ENCODE results near the gene STXBP1.

Gene STXBP1

GRCh38 chr9:127611899-127612790, at the start of gene STXBP1:
TSS of gene STXBP1 (plus strand) at chr9:127612277. CDS start at chr9:127612404, 127 bp downstream.
- peak; percentile 82 to 84 for DNase-seq (ENCODE audit: low read depth in 2 of 2)

- no peak for DNase-seq (ENCODE audit: low read depth in 2 of 2)
Observed at GRCh38 chr9:127562279-127562796, 49.7 kb upstream of the STXBP1 start.

- DNase-seq (ENCODE audit: low read depth in 2 of 2) = no peak
Observed at GRCh38 chr9:127562841-127563401, 49.2 kb upstream of the STXBP1 start.

DNA sequence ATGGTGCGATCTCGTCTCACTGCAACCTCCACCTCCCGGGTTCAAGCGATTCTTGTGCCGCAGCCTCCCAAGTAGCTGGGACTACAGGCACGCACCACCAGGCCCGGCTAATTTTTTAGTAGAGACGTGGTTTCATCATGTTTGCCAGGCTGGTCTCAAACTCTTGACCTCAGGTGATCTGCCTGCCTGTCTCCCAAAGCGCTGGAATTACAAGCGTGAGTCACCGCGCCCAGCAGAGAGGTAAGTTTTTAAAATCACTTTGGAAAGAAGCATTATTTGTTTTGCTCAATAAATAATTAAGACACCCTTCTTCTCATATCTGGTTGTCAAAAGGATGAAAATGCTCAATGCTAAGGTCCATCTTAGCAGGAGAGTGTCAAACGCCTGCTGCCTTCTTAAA, 48.5 kb upstream of the STXBP1 start:
- no peak for DNase-seq (ENCODE audit: low read depth in 2 of 2)

DNA sequence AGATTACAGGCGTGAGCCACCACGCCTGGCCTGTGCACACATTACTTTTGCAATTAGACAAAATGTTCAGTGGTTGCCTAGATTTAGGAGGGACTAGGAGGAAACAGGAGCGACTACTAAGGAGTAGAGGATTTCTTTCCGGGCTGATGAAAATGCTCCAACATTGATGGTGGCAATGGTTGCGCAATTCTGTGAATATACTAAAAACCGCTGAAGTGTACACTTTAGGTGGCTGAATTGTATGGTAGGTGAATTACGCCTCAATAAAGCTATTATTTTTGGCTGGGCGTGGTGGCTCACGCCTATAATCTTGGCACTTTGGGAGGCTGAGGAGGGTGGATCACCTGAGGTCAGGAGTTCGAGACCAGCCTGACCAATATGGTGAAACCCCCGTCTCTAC, 46.8 kb upstream of the STXBP1 start:
- DNase-seq (ENCODE audit: low read depth in 2 of 2) = no peak

DNA sequence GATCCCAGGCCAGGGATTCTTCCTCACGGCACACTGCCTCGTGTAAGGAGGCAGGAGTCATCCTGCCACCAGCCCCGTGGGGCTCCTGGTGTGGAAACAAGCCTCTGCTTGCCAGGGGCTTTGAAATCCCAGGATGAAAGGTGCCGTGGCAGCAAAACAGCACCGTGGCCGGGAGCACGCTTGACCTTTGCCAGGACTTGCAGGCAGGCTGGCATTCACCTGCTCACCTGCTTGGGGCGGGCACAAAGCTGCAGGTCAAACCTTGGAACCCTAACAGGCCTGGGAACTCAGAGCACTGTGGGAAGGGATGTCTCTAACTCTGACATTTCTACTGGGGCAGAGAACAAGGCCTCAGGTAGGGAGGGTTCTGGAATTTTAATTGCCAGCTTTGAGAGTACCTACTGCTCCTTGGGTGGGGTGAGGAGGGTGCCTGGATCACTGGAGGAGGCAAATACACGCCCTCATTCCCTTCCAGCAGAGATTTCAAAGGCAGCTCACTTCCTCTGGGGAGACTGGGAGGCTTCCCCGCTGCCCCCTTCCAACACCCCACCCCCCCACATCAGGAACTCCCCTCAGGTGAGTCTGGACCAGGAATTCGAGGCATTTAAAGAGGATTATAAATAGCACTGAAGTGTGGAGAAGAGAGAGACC, 45.6 kb upstream of the STXBP1 start:
- no peak for DNase-seq (ENCODE audit: low read depth in 2 of 2)

DNA sequence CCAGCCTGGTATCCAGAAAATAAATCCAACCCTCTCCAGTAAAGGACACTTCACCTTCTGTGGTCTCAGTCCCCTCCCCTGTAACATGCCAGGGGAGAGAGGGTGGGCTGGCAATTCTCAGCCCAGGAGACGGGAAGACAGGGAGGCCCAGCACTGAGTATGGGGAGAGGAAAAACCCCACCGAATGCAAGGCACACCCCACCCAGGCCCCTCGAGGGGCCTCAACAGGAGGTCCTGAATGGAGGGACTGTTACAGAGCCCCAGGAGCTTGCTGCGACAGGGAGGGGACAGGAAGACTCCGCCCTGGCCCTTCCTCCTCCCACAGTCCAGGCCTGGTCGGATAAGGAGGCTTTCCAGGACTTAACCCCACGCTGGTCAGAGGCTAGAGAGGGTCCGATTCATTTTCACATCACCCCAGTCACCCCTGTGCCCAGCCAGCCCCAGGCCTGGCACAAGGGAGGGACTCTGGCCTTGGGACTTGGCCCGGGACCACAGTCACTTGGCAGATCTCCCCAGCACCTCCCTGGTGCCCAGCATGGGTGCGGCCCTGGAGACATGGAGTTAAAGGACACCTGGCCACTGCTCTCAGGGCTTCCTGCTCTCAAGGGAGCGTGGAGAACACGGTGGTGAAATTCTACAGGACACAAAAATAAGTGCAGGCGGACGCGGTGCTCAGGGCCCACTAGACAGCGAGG, 44.9 kb upstream of the STXBP1 start:
- DNase-seq (ENCODE audit: low read depth in 2 of 2) = no peak

DNA sequence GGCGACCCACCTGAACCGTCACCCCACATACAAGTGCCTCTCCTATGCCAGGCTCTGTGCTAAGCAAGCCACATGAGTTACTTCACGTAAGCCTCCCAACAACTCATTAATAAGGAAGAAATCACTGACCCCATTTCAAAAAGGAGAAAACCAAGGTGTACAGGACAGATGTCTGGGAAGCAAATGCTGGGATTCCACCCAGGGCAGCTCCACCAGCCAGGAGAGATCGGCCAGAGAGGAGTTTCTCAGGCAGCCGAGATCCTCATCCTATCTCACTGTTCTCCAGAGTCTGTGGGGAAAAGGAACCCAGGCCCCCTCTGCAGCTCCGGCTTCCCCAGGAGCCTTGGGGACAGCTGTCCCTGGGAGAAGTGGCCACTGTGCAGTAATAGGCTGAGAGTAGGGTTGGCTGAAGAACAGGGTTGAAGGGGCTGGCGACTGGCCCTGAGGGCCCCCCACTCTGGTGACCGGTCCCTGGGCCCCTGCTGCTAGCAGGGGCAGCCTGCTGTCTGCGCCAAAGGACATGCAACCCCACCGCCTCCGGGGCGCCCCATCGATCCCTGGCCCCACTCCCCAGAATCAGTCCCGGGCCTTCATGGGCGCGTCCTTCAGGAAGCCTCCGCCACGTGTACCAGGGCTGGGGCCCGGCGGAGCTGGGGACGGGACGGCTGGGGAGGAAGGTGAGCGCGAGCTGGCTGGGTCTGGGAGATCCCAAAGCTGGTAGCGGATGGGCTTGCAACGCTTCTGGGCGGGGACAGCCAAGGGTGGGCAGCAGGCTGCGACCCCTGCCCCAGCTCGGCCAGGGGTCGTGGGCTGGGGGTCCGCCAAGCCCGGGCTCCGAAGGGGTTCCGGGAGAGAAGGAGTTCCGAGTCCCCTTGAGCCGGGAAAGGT, 44.1 kb upstream of the STXBP1 start:
- no peak for DNase-seq (ENCODE audit: low read depth in 2 of 2)

- DNase-seq (ENCODE audit: low read depth in 2 of 2) = no peak
Observed at GRCh38 chr9:127568618-127568970, 43.5 kb upstream of the STXBP1 start.

- DNase-seq (ENCODE audit: low read depth in 2 of 2) = peak; percentile 63 to 70
Observed at GRCh38 chr9:127568971-127569885, 42.8 kb upstream of the STXBP1 start.

DNA sequence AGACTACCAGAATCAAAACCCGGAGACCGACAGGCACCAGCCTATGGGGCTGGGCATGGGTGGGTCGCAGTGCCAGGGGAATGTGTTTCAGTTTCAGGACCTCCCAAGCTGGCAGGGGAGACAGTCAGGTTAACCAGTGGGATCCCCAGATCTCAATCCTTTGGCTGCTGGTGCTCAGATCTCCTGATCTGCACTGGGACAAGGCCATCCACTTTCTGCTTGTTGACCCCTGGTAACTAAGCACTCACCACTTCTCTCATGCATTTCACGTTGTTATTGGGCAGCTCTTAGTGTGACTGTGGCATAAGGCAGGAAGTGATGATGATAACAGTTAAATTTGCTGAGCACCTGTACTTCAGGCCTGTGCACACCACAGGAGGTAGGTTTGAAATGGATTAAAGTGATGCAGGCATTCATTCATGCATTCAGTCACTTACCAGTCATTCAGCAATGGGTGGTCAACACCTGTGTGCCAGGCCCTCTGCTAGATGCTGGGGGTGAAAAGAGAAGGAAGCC, 42.1 kb upstream of the STXBP1 start:
- no peak for DNase-seq (ENCODE audit: low read depth in 2 of 2)

GRCh38 chr9:127570533-127571111, 41.5 kb upstream of the STXBP1 start:
- no peak for DNase-seq (ENCODE audit: low read depth in 2 of 2)

DNA sequence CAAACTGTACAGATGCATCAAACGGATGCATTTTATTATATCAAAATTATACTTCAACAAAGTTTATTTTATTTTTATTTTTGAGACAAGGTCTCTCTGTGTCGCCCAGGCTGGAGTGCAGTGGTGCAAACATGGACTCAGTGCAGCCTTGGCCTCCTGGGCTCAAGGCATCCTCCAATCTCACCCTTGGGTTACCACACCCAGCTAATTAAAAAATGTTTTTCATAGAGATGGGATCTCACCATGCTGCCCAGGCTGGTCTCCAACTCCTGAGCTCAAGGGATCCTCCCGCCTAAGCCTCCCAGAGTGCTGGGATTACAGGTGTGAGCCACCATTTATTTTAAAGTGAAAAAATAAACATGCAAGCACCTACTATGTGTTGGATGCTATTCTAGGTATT, 40.1 kb upstream of the STXBP1 start:
- DNase-seq (ENCODE audit: low read depth in 2 of 2) = no peak

- no peak for DNase-seq (ENCODE audit: low read depth in 2 of 2)
Observed at GRCh38 chr9:127572961-127573721, 38.9 kb upstream of the STXBP1 start.

- DNase-seq (ENCODE audit: low read depth in 2 of 2) = no peak
Observed at GRCh38 chr9:127574072-127574993, 37.7 kb upstream of the STXBP1 start.

DNA sequence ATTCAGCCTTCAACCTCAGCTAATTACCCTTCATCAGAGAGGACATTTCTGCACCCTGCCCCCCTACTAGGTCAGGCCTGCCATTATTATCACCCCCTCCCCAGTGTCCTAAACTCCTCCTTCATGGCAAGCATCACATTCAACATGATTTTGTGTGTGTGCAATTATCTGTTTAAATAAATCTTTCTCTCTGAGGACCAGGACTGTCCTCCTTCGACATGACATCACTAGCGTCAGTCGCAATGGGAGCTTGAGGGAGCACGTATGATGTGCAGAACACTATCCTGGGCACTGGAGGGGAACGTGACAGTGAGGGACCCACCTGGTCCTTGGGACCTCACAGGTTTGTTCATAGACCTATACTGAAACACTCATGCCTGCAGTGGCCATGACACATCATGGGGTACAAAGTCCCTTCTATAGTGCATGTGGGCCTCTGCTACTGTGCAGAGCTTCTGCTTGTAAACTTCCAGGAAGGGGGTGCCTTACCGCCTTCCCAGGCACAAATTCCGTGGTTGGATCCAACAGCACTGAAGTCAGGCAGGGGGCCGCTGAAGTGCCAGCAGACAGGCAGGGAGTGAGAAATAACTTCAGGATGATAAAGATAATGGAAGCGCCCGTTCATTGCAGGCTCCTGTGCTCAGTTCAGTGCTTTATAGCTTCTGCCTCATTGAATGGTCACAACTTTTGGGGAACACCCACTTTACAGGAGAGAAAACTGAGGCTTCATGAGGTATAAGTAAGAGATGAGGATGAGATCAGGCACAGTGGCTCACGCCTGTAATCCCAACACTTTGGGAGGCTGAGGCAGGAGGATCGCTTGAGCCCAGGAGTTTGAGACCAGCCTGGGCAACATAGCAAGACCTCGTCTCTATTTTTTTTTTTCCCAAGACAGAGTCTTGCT, 36.0 kb upstream of the STXBP1 start:
- no peak for DNase-seq (ENCODE audit: low read depth in 2 of 2)
